ENCODE measurements around the gene NAPB.

Gene NAPB

DNA sequence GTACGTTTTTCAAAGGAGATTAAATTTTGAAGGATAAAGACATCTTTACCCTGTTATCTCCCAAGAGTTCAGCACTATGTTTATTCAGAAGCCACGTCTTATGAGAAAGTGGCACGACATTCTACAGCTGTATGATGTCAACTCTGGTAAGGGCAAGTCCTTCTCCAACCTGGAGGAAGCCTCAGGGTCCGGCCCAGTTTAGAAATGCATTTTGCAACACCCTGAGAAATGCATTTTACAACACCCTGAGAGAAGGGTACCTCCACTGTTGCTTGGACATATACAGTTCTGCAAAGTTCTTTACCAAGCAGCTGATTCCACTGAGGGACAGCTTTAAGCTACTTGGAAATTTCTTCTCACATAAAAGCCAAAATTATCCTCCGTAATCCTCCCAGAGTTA is 17.5 kb downstream of the NAPB start:
- DNase-seq, result no peak

DNA sequence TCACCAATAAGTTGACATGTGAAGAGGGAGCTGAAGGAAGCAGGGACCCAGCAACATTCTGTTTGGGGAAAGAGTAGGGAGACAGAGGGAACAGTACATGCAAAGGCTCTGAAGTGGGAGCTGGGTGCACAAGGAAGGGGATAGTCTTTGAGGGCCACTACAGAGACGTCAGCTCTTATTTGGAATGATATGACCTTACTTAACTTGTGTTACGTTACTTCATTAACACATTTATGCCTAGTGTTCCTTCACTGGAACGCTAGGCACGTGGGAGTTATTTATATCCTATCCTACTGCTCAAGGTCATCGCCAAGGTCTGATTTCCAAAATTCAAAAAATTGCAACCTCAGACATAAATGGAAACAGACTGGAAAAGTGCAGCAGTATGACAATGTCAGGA is 20.2 kb downstream of the NAPB start:
- DNase-seq, result no peak

DNA sequence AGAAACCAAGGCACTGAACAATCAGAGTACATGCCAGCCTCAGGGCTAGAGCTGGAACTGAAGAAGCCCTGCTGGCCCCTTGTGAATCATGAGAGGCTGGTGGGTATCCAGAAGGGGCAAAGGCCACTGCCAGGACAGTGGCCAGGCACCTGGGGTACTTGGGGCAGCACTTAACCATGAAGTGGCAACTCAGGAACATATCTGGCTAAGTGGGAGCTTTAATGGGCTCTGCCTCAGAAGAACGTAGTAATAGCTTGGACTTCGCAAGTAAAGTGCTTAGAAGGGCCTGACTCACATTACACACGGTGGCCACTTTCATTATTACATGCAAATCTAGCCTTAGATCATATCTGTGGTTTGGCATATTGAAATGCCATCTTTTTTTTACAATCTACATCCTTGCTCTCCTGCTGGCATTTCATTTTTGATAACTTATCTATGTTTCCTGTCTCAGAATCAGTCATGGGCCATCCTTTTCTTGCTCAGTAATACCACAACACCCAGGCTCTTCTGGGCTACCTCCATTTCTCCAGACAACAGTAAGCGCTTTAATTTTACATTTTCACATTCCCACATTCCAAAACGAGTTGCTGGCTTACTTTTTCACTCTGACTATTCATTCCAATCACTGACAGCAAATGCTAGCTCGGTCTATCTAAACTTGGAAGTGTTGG is 21.6 kb downstream of the NAPB start:
- no peak for DNase-seq

DNA sequence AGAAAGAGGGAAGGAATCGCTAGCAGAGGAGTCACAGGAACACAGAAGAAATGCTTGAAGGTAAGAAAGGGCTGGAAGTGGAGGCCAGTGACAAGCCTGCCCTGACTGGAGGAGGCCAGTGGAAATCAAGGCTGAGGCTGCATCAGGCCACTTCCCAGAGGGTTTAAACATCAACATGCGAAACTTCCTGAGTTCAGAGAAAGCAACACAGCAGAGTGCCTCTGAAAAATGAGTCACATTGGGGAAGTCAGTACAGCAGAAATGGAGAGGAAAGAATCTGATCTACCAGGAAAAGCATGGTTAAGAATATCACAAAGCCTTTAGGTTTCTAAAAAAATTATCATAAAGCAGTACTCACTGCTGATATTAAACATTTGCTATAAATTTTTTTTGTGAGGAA is 23.3 kb downstream of the NAPB start:
- no peak for DNase-seq

DNA sequence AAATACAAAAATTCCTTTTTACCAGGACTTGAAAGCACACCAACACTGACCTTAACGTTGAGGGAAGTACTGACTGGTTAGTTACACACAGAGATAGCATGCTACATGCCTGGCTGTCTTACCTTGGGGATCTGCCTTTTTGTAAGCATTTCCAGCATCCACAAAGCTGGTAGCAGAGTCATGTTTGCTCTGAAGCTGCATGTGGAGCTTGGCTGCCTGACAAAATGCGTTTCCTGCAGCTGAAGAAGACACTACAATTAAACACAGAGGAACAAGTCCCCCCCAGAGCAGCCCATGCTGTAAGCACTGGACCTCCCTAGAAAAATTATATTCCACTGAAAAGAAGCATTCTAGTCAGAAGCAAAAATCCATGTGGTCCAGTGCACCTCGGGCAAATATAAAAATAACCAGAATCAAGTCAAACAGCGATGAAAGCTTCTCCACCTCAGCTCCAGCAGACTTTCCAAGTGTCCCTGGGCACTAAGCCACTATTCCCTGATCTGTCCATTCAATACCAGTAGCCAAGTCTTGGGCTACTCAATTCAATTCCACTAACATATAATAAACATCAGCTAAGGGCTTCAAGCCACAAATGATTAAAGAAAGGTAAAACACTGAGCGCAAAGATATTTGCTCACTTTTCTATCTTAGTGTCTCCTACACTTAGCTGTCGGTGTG is 24.2 kb downstream of the NAPB start:
- no peak for DNase-seq

DNA sequence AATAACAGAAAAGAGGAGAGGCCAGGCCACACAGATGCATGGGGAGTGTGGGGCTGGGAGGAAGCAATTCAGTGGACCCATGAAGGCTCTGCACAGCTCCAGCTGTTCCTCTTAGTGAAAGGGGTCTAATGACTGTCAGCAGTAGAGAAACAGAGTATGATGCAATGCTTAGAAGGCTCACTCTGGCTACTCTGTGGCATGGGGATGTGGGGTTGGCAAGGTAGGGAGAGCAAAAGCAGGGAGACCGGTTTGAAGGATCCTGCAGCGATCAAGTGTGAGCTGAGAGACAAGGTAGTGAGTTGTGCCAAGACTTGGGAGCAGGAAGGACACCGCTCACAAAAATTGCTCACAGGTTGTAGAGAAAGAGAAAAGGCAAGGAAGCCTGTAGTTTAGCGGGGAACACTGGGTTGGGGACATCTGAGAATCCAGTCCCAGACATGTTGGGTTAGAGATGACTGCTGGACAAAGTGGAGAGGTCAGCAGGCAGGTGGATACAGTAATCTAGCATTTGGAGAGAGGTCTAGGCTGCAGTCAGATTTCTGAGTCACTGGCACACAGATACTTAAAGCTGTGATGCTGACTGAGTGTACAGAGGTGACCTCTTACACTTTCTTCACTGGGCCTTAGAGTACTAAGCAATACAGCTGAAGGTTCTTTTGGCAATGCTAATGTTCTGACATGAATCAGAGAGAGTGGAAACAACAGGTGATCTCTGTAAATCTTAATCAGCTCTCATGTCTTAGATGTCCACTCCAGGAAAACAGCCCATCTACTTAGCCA is 27.1 kb downstream of the NAPB start:
- no peak for DNase-seq

DNA sequence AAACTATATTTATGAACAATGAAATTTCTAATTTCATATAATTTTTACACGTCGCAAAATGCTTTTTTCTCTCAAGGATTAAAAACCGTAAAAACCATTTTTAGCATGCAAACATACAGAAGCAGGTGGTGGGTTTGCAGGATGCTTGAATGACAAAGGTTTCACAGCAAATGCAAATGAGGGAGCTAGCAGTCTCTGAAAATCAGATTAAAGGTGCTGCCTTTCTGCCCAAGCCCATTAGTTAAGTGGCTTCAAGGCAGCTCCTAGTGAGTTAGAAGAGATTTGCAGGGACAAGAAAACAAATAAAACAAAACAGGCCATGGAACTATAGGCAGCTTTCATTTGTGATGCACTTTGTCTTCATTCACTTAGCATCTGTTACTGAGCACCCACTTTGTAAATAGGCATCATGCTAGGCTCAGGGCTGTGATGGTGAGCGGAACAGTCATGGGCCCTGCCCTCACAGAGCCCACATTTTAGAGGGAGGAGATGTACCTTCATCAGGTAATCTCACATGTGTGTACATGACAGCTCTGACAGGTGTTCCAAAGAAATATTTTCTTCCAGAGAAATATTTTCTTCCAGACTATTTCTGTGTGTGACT is 29.5 kb downstream of the NAPB start:
- DNase-seq, result no peak

DNA sequence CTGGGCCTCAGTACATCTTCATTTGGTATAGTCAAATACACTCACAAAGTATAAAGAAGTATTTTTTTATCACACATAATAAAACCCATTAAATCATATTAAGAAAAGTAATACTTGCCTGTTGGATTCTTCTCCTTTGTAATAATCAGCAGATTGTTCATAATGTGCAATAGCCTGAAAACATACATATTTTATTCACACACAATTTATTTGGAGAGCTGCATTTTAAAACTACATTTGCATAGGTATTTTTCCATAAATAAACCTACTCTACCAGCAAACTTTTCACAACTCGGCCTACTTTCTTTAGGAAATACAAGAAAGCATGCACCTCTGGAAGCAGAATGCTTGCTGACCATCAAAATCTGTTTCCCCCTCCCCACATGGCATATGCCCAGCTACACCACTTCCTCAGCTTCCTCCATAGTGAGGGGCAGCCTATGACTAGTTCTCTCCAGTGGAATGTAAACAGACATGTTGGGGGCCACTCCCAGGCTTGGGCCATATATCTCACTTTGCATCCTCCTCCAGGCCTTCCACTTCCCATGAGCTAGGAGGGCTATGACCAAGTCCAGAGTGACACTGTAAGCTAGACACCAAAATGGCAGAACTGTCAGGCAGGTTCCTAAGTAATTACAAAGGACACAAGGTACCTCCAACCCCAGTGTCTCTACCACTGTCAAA is 31.1 kb downstream of the NAPB start:
- DNase-seq, result no peak

DNA sequence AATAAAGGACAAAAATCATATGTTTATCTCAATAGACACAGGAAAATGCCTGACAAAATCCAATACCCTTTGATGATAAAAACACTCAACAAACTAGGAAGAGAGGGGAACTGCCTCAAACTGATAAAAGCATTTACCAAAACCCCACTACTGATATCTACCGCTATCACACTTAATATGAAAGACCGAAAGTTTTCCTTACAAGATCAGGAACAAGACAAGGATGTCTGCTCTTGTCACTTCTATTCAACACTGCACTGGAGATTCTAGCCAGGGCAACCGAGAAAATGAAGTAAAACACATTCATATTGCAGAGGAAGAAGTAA is 34.2 kb downstream of the NAPB start:
- no peak for DNase-seq

DNA sequence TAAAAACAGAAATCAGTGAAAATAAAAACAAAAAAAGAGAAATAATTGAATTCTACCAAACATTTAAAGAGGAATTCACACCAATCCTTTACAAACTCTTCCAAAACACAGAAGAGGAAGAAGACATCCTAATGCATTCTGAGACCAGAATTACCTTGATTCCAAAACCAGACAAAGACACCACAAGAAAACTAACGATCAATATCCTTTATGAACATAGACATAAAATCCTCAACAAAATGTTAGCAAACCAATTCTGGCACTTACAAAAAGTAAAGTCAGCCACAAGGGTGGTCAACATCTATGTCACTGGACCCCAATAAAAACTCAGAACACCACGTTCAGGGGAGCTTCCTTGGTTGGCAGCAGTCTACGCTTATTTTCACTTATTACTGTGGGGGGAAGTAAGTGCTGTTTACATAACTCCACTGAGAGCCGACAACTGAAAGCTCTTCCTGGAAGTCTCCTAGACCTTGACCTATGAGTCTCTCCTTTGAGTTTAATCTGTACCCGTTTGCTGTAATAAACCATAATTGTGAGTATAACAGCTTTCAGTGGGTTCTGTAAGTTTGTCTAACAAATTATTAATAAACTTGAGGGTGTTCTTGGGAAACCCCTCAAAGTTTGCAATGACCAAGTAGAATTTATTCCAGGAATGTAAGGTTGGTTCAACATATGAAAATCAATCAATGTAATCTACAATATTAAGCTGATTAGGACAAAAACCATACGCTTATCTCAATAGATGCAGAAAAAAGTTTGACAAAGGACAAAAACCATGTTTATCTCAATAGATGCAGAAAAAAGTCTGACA is 34.8 kb downstream of the NAPB start:
- DNase-seq, result no peak

DNA sequence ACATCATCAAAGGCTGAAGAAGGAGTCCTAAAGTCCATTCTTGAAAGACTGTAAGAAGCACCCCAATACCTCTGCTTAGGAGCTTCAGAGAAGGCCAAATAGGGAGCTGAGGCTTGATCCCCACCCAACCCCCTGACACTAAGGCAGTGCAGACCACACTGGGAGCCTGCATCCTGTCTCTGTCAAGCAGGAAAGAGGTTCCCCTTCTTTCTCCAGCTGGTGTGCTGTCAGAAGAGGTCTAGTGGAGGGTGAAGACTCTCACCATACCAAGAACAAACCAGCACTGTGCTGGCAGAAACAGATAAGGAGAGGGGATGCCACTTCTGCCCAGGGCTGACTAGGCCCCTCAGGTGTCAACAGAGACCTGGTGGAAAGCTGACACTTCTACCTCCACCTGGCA is 39.4 kb downstream of the NAPB start:
- DNase-seq, result no peak

DNA sequence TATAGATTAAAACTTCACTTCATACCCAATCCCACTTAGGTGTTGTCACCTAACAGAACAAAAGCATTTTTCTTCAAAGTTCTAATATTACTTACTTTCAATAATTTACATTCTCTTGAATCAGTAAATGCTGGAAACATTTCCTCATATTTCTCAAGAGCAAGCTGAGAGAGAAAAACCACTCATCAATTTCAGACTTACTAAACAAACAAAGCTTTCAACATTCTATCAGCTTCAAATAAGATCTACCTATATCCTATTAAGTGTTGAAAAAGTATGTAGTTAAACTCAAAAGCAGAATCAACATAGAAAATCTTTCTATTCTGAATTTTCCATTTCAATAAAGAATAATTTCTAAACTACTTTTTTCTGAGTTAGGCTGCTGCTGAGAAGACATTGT is 41.5 kb downstream of the NAPB start:
- no peak for DNase-seq

DNA sequence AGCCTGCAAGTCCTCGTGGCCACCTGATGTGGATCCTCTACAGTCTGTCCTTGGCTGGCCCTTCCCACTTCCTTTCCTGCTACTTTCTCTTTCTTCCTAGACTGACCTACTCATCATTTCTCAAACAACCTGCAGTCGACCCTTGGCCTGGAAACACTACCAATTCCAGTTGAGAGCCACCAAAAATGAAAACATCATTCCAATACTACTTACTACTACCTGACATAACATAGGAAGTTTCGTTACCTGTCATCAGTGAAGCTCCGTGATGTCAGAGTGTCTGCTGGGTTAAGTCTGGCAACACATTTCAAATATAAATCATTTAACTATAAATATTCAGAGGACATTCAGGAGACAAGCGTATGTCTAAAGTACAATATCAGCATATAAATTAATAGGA is 45.5 kb downstream of the NAPB start:
- DNase-seq, result no peak

DNA sequence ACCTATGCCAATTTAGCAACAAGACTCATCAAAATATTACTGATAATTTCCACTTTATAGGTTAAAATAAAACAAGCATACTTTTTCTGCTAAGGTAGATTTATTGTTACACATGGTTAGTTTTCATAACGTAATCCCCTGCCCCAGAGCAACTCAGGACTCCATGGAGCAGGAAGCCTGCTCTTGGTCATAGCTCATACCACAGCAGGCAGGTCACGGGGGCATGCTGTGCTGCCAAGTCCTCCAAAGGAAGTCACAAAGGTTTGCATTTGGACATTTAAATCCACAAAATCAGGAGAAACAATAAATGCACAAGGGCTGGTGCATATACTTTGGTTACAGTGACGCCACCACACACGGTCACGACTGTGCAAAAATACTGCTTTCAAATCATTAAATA is 46.8 kb downstream of the NAPB start:
- DNase-seq, result no peak

DNA sequence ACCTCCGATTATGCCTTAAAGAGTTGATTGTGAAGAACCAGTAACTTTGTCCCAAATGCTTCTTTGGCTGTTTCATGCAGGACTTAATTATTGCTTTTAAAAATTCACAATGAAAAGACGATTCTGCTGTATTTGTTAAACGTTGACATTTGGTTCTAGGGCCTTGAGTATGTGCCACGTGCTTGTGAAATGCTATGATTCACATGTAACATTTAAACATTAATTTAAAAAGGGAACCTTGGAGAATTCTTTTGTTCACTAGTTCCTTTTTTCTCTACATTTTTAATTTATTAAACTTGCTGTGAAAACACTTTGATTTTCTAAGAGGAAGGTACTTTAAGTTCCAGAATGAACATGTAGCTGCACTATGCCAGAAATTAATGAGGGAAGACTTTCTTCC is 49.8 kb downstream of the NAPB start:
- DNase-seq, result no peak

DNA sequence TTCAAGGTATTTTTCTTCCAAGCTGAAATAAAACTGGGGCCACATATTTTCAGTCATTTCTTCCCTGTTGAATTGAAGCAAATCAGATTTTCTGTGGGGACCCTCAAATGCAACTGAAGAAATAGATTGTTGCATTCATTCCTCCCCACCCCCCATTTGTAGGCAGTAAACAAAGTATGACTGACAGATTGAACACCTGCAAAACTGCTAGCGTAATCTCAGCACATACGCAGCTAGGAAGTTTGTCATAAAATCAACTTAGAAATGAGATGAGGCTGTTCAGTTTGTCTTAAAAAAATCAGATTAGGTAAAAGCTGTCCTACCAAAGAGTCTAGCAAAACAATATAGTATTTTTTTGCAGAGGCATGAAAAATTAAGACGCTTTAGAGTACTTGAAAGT is 50.4 kb downstream of the NAPB start:
- DNase-seq, result no peak

DNA sequence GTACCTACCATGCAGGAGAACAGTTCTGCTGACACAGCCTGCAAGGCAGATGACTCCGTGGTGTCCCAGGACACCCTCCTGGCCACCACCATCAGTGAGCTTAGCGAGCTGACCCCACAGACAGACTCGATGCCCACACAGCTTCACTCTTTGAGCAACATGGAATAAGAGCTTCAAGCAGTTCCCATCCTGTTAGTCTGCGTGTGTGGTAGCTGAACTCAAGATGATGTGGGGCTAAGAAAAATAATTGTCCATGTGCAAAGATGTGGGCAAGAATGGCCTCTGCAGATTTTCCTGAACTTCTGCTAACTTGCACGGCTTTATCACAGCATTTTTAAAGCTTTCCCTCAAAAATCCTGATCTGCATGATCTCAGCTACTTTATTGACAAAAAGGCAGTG is 51.0 kb downstream of the NAPB start:
- DNase-seq, result no peak

DNA sequence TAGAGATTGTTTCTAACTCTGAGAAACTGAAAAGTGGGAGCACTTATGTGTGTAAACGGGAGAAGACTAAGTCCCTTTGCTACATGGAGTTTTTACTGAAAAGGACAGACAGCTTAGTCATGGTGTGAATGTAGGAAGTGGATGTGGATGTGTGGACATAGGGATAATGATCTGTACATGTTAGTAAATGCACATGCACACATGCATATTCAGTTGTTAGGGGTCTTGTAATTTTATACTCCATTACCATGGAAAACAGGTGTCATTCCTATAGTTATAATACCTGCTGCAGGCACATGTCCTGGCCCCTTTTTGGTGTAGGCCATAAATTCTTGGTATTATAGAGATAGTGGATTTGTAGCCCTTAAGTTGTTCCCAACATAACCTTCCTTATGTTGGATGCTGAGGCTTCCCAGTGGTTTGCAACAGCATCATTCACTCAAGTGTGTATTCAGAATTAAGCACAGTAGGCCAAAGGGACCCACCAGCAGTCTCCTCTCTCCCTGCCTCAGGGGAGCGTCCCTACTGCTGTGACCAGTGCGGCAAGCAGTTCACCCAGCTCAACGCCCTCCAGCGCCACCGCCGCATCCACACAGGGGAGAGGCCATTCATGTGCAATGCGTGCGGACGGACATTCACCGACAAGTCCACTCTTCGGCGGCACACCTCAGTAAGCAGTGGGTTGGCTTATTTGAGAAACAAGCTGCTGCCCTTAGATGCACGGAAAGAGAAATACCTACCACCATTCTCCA is 52.0 kb downstream of the NAPB start:
- DNase-seq, result no peak

DNA sequence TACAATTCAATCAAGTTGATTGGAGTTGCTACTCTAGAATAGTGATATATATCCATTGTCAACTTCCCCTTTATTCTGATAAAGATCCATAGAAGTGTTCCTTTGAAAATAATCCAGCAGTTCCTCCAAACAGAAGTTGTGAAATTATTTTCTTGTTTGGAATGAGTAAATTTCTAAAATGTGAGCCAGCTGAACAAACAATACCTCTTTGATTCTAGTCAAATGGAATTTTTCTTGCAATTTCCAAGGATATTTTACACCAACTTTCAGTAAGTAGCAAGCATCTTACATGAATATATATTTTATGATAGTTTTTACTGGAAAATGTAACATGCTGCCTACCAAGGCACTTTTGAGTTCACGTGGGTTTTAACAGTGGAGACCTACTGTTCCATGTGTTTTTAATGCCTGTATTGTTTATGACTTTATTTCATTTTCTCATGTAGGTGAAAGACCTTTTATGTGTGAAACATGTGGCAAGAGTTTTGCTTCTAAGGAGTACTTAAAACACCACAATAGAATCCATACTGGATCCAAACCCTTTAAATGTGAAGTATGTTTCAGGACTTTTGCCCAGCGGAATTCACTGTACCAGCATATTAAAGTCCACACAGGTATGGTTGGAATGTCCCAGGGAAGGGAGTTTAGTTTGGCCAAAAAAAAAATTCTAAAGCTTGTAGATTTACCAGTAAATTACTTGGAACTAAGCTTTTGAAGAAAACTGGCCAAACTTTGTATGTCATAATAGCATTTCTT is 52.8 kb downstream of the NAPB start:
- no peak for DNase-seq

DNA sequence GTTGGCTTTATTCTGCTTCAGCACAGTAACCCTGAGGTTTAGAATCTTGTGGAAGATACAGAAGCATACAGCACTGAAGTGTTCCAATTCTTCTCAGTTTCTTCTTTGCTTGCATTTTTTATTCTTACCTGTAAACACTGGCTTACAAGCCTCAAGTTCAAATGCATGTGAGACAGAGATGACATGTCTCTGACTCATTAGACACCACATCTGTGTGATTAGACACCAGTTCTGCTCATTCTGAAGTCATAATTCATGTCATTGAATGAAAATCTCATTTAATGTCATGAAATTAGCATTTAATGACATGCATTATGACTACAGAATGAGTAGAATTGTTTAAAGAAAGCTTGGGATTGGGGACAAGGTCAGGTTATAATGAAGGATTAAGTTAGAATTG is 53.5 kb downstream of the NAPB start:
- no peak for DNase-seq

DNA sequence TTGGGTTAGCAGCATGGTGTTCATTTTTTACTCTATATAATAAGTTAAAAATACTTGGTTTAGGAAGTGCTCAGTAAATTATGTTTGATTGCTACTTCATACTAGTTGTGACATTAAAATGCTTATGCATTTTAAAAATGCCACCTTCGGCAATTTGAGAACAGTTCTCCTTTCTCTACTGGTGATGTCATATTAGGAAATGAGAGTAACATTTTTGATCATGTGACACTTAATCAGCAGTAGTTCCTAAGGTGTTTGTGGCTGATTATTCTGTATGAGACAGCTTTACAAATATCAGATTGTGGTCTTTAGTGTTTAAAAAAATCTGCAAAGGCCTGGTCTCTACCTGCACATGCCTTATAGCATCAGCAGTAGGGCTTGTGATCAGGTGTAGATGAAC is 54.9 kb downstream of the NAPB start:
- no peak for DNase-seq
